NCI-H460 (cell line): ENCODE results near the gene NLN. TPM values are rescaled to one million over a fixed set of nuclear protein-coding genes. Genes with fewer than 3 reads are reported as not detected.
"Not testable (repeated sequence)": the region's sequence is repeated elsewhere in the genome, so short reads cannot be mapped to it uniquely, and the experiment has no call there.

ENCODE experiments used
- DNase-seq: peaks from one replicate; pipeline ENCODE4 v3.0.0-alpha.2; 2016; ENCODE audit warnings: low read depth; ENCODE audit errors: extremely low read depth
- polyA plus RNA-seq: library from polyadenylated mRNA; depleted of rRNA; stranded (reverse); fragments of >200 nt; gene quantifications from 2 replicates; pipeline ENCODE4 v1.2.3, GENCODE V29; 2014; cell fraction: nucleus; rRNA removed
- total RNA-seq: library from RNA; depleted of rRNA; stranded (reverse); fragments of >200 nt; shearing (Covaris generic); gene quantifications from 2 replicates; pipeline ENCODE4 v1.2.3, GENCODE V29; 2014; rRNA removed

NLN gene
- 85.8 and 89.5 TPM in 2 replicates for total RNA-seq
- 47.8 and 63.4 TPM in 2 replicates for polyA plus RNA-seq

GRCh38 chr5:65721720-65722574 is at the start of gene NLN, which contains the start of gene SGTB:
NLN (plus strand) TSS chr5:65722205; CDS start chr5:65722374, 169 bp downstream.
SGTB (minus strand) TSS chr5:65722109; CDS start chr5:65720807, 1,302 bp downstream.
- peak; percentile 82 for DNase-seq

- no peak for DNase-seq
Observed at GRCh38 chr5:65672796-65673195, 49.2 kb upstream of the NLN start.

- no peak for DNase-seq
Observed at GRCh38 chr5:65674749-65675148, 47.3 kb upstream of the NLN start.

GRCh38 chr5:65676056-65676455 is 45.9 kb upstream of the NLN start:
- DNase-seq = not testable (repeated sequence)

GRCh38 chr5:65682148-65682547 is 39.9 kb upstream of the NLN start:
- no peak for DNase-seq

GRCh38 chr5:65693121-65693520 is 28.9 kb upstream of the NLN start:
- no peak for DNase-seq

GRCh38 chr5:65695162-65695755 is 26.7 kb upstream of the NLN start:
- DNase-seq = no peak

GRCh38 chr5:65695896-65696295 is 26.1 kb upstream of the NLN start:
- DNase-seq = no peak

- no peak for DNase-seq
Observed at GRCh38 chr5:65696892-65697291, 25.1 kb upstream of the NLN start.

GRCh38 chr5:65699338-65699737 is 22.7 kb upstream of the NLN start:
- no peak for DNase-seq

- DNase-seq = no peak
Observed at GRCh38 chr5:65702036-65702435, 20.0 kb upstream of the NLN start.

GRCh38 chr5:65704621-65705239 is 17.3 kb upstream of the NLN start:
- no peak for DNase-seq

GRCh38 chr5:65707663-65708062 is 14.3 kb upstream of the NLN start:
- DNase-seq = no peak

GRCh38 chr5:65708145-65708544 is 13.9 kb upstream of the NLN start:
- DNase-seq = no peak

- no peak for DNase-seq
Observed at GRCh38 chr5:65718576-65719310, 3.3 kb upstream of the NLN start.

GRCh38 chr5:65721050-65721719 is 820 bp upstream of the NLN start:
- no peak for DNase-seq

- DNase-seq = peak; percentile 45
Observed at GRCh38 chr5:65722575-65723403, 784 bp downstream of the NLN start.

- no peak for DNase-seq
Observed at GRCh38 chr5:65727491-65728156, 5.6 kb downstream of the NLN start.

- no peak for DNase-seq
Observed at GRCh38 chr5:65728218-65728617, 6.2 kb downstream of the NLN start.
